ENCODE data around the gene SERGEF. TPM values are rescaled to one million over a fixed set of nuclear protein-coding genes. Genes with fewer than 3 reads are reported as not detected.
"Not testable (repeated sequence)": the region's sequence is repeated elsewhere in the genome, so short reads cannot be mapped to it uniquely, and the experiment has no call there.

Gene SERGEF
- total and polyA plus RNA-seq, 2 donors from 2014 or later: 33.2 to 63.0 TPM

DNA sequence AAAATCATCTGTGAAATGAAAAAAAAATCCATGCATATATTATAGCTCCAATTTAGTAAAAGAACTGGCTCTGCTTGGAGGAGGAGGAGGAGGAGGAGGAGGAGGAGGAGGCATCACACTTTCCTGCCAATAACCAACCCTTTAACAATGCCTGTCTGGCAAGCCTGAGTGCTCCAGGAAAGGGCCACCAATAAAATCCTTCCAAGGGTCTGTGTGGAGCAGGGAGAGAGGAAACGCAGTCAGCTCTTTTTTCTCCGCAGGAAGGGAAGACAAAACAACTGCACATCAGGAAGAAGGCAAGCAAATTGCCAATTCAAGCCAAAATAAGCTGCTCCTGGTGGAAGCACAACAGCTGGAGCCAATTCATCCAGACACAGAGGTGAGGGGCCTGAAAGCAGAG lies 139.3 kb downstream of the SERGEF start:
- intact Hi-C loops (cut with DNase I): no loop called here
- H3K4me1 ChIP-seq (ENCODE audit: control insufficient read depth in 2 of 3, insufficient read depth in 2 of 3, low read depth in 1 of 3, low read length in 3 of 3): no peaks in the 10 kb centered on the region
- FAIRE-seq (no peak), DNase-seq (peak in 1 of 5 donors; percentile 19)
- TF ChIP-seq, protein P1, sequence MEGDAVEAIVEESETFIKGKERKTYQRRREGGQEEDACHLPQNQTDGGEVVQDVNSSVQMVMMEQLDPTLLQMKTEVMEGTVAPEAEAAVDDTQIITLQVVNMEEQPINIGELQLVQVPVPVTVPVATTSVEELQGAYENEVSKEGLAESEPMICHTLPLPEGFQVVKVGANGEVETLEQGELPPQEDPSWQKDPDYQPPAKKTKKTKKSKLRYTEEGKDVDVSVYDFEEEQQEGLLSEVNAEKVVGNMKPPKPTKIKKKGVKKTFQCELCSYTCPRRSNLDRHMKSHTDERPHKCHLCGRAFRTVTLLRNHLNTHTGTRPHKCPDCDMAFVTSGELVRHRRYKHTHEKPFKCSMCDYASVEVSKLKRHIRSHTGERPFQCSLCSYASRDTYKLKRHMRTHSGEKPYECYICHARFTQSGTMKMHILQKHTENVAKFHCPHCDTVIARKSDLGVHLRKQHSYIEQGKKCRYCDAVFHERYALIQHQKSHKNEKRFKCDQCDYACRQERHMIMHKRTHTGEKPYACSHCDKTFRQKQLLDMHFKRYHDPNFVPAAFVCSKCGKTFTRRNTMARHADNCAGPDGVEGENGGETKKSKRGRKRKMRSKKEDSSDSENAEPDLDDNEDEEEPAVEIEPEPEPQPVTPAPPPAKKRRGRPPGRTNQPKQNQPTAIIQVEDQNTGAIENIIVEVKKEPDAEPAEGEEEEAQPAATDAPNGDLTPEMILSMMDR (IDR thresholded peaks at IDR 0.05; ENCODE audit: borderline replicate concordance, extremely low read depth, insufficient read depth): no peak
- no peak overlapping the region for H3K9ac ChIP-seq (ENCODE audit: low read length in 3 of 3)
- H3K9me3 ChIP-seq (ENCODE audit: control insufficient read depth in 2 of 3, insufficient read depth in 1 of 3, low read length in 3 of 3): no peaks in the 10 kb centered on the region
- no peaks in the 10 kb centered on the region for H3K27me3 ChIP-seq (ENCODE audit: control insufficient read depth, insufficient read depth, low read length)
- no peak overlapping the region for H3K27ac ChIP-seq (ENCODE audit: low read depth in 2 of 2, low read length in 2 of 2)
- H3K4me3 ChIP-seq (ENCODE audit: low read length in 3 of 3): no peak overlapping the region
- no peaks in the 10 kb centered on the region for H3K36me3 ChIP-seq (ENCODE audit: control insufficient read depth in 2 of 3, insufficient read depth in 3 of 3, low read length in 3 of 3)

DNA sequence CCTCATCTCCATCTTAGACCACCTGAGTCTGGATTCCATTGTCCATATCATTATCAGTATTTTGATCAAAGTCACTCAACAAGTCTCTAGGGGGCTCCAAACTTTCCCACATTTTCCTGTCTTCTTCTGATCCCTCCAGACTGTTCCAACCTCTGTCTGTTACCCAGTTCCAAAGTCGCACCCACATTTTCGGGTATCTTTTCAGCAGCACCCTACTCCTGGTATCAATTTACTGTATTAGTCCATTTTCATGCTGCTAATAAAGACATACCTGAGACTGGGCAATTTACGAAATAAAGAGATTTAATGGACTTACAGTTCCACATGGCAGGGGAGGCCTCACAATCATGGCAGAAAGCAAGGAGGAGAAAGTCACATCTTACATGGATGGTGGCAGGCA lies 144.4 kb downstream of the SERGEF start:
- H3K36me3 ChIP-seq (ENCODE audit: control insufficient read depth in 2 of 3, insufficient read depth in 3 of 3, low read length in 3 of 3); H3K27ac ChIP-seq (ENCODE audit: low read depth in 2 of 2, low read length in 2 of 2); intact Hi-C loops (cut with DNase I); H3K27me3 ChIP-seq (ENCODE audit: control insufficient read depth, insufficient read depth, low read length); H3K4me1 ChIP-seq (ENCODE audit: control insufficient read depth in 2 of 3, insufficient read depth in 2 of 3, low read depth in 1 of 3, low read length in 3 of 3); H3K9ac ChIP-seq (ENCODE audit: low read length in 3 of 3); FAIRE-seq; DNase-seq; H3K9me3 ChIP-seq (ENCODE audit: control insufficient read depth in 2 of 3, insufficient read depth in 1 of 3, low read length in 3 of 3); H3K4me3 ChIP-seq (ENCODE audit: low read length in 3 of 3): not testable (repeated sequence)

DNA sequence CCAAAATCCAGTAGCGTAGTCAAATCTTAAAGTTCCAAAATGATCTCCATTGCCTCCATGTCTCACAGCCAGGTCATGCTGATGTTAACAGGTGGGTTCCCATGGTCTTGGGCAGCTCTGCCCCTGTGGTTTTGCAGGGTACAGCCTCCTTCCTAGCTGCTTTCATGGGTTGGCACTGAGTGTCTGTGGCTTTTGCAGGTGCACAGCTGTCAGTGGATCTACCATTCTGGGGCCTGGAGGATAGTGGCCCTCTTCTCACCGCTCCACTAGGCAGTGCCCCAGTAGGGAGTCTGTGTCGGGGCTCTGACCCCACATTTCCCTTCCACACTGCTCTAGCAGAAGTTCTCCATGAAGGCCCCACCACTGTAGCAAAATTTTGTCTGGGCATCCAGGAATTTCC lies 145.5 kb downstream of the SERGEF start:
- H3K9ac ChIP-seq (ENCODE audit: low read length in 3 of 3): no peak overlapping the region
- H3K36me3 ChIP-seq (ENCODE audit: control insufficient read depth in 2 of 3, insufficient read depth in 3 of 3, low read length in 3 of 3): no peaks in the 10 kb centered on the region
- FAIRE-seq (no peak), DNase-seq (no peak)
- no peak overlapping the region for H3K27ac ChIP-seq (ENCODE audit: low read depth in 2 of 2, low read length in 2 of 2)
- TF ChIP-seq, protein P1 (IDR thresholded peaks at IDR 0.05; ENCODE audit: borderline replicate concordance, extremely low read depth, insufficient read depth): no peak
- no peaks in the 10 kb centered on the region for H3K9me3 ChIP-seq (ENCODE audit: control insufficient read depth in 2 of 3, insufficient read depth in 1 of 3, low read length in 3 of 3)
- H3K27me3 ChIP-seq (ENCODE audit: control insufficient read depth, insufficient read depth, low read length): no peaks in the 10 kb centered on the region
- intact Hi-C loops (cut with DNase I): no loop called here
- no peaks in the 10 kb centered on the region for H3K4me1 ChIP-seq (ENCODE audit: control insufficient read depth in 2 of 3, insufficient read depth in 2 of 3, low read depth in 1 of 3, low read length in 3 of 3)
- H3K4me3 ChIP-seq (ENCODE audit: low read length in 3 of 3): no peak overlapping the region

DNA sequence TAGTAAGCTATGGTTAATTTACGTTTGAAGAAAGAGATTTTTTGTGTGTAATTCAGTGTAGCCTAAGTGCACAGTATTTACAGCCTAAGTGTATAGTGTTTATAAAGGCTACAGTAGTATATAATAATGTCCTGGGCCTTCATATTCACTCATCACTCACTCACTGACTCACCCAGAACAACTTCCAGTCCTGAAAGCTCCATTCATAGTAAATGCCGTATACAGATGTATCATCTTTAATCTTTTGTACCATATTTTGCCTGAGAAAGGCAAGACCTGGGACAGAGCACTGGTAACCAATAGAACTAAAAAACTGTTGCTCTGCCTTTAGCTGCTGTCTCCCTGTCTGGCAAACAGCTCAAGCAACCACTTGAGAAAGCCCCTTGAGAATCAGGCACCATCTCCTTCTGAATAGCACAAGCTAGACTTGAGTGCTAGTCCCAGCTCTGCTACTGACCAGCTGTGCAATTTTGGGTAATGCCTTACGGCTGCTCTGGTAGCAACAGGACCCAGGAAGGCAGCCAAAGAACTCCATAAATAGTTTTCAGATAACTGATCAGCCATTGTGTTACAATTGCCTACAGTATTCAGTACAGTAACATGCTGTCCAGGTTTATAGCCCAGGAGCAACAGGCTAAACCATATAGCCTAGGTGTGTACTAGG lies 146.9 kb downstream of the SERGEF start:
- TF ChIP-seq, protein P1 (IDR thresholded peaks at IDR 0.05; ENCODE audit: borderline replicate concordance, extremely low read depth, insufficient read depth): no peak
- Histone ChIP-seq H3K27me3 (ENCODE audit: control insufficient read depth, insufficient read depth, low read length) (no peaks in the 10 kb centered on the region), H3K9me3 (ENCODE audit: control insufficient read depth in 2 of 3, insufficient read depth in 1 of 3, low read length in 3 of 3) (no peaks in the 10 kb centered on the region), H3K4me1 (ENCODE audit: control insufficient read depth in 2 of 3, insufficient read depth in 2 of 3, low read depth in 1 of 3, low read length in 3 of 3) (no peaks in the 10 kb centered on the region), H3K4me3 (ENCODE audit: low read length in 3 of 3) (no peak overlapping the region), H3K27ac (ENCODE audit: low read depth in 2 of 2, low read length in 2 of 2) (no peak overlapping the region), H3K36me3 (ENCODE audit: control insufficient read depth in 2 of 3, insufficient read depth in 3 of 3, low read length in 3 of 3) (no peaks in the 10 kb centered on the region), H3K9ac (ENCODE audit: low read length in 3 of 3) (no peak overlapping the region)
- intact Hi-C loops (cut with DNase I): no loop called here
- no peak for DNase-seq
- FAIRE-seq: no peak

All from kidney (tissue), 14 donors.